22Rv1 (cell line): Measurements from ENCODE around the gene TRIM32.

Experiments used
- H3K27ac ChIP-seq: fragments of 450-650 bp; 2 replicates; pipeline ENCODE4 v1.5.1; 2017
- CTCF ChIP-seq: fragments of 450-650 bp; IDR thresholded peaks from 2 replicates; pipeline ENCODE4 v1.5.1; 2017; ENCODE audit warnings: mild to moderate bottlenecking
- ZFX ChIP-seq: fragments of 450-650 bp; IDR thresholded peaks from 2 replicates; pipeline ENCODE4 v1.6.1; 2017; ENCODE audit warnings: antibody characterized with exemption, borderline replicate concordance

The TRIM32 gene

DNA sequence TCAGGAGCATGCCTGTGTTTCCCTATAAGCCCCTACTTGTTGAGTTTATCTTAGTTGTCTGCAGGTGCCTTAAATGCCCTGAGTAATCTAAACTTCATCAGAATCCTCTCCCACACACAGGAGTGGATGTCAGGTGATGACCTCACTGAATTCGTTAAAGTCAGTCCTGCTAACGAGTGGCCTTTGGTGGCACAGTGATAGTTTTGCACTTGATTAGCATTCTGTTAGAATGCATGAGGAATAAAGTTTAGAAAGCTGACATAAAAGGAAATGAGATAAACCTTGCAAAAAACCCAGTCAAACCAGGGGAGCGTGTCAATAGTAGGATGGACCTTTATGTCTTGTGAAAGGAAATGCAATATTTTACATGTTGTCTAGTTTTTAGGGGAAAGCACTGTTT lies 4.5 kb downstream of the TRIM32 start:
- TF ChIP-seq ZFX (no peak), CTCF (no peak)

GRCh38 chr9:116692616-116693015 lies 5.5 kb downstream of the TRIM32 start:
- no peak overlapping the region for H3K27ac ChIP-seq
- TF ChIP-seq ZFX (no peak), CTCF (no peak)

More for the DNA sequence above, 4.5 kb downstream of the TRIM32 start:
- no peak overlapping the region for H3K27ac ChIP-seq

GRCh38 chr9:116693233-116693731 lies 6.2 kb downstream of the TRIM32 start:
- TF ChIP-seq ZFX: no peak
- H3K27ac ChIP-seq: no peak overlapping the region

GRCh38 chr9:116694785-116695291 lies 7.7 kb downstream of the TRIM32 start:
- no peak overlapping the region for H3K27ac ChIP-seq
- TF ChIP-seq CTCF (no peak), ZFX (no peak)

DNA sequence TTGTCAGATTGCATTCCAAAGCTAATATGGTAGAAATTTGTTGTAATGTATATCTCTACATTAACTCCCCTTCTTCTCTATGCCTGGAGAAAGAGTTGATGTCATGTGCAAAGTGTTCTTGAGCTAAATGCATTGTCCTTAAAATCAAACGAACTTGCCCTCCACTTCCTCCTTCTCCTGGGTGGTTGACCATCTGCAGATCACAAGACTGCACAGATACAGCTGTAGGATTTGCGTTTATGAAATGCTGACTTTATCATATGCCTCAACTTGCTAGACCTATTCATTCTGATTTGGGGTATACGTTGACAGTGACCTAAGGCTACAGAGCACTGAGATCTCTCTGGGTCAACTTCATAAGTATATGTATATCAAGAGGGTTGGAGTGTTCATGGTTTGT lies 8.3 kb downstream of the TRIM32 start:
- TF ChIP-seq ZFX (no peak), CTCF (no peak)
- no peak overlapping the region for H3K27ac ChIP-seq

DNA sequence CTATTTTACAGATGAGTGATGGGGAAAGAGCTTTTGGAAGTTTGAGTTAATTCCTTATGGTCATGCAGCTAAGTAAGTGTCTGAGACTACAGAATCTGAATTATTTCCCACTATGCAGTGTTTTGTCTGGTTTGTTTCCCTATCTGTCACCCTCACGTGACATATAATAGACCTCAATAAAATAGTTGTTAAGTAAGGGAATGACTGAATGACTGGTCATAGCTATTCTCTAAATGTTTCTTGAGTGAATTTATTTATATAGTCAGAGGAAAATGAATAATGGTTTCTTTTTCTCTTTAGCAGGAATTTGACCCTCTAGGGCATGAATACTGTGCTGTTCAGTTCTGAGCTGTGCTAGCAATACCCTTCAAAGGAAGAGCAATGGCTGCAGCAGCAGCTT lies 10.3 kb downstream of the TRIM32 start:
- no peak overlapping the region for H3K27ac ChIP-seq
- TF ChIP-seq ZFX (no peak), CTCF (no peak)

- TF ChIP-seq ZFX (no peak), CTCF (no peak)
- no peak overlapping the region for H3K27ac ChIP-seq
These were observed 10.8 kb downstream of the TRIM32 start for GRCh38 chr9:116697887-116698286.

DNA sequence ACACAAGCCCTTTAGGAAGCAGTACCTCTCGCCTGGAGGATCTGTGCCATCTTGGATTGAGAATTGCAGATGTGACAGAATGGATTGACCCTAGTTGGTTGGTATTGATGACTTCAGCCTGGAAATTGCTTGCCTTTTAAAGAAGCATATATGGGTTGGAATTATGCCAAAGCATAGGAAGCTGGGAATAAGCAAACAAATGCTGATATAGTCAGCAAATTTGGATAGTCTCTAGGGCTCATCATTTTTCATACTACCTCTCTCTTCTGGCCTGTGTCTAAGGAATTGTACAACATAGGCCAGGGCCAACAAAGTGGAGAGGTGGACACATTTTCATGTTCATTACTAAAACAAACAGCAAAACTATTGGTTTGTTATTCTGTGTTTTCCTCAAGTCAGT lies 13.2 kb downstream of the TRIM32 start:
- H3K27ac ChIP-seq: no peak overlapping the region
- TF ChIP-seq ZFX (no peak), CTCF (no peak)
